Loucy (cell line): ENCODE results near the gene ZNF69.
A peak's percentile ranks its signal among the peaks of the same experiment; 100 is the strongest.
"Not testable (repeated sequence)": the region's sequence is repeated elsewhere in the genome, so short reads cannot be mapped to it uniquely, and the experiment has no call there.

Experiments used
- H2AFZ ChIP-seq: fragments of 200-600 bp; sonication (generic); 2 replicates; pipeline ENCODE4 v1.6.0; 2016; ENCODE audit warnings: antibody characterized with exemption, mild to moderate bottlenecking, low read length, moderate library complexity
- H3F3A ChIP-seq: fragments of 200-600 bp; 2 replicates; pipeline ENCODE4 v1.6.0; 2016; ENCODE audit warnings: antibody characterized with exemption, low read depth, mild to moderate bottlenecking
- H3K27me3 ChIP-seq: fragments of 200-600 bp; sonication (generic); 2 replicates; pipeline ENCODE4 v1.6.1; 2014; ENCODE audit warnings: low read length, mild to moderate bottlenecking; ENCODE audit not compliant: insufficient read depth, poor library complexity, severe bottlenecking
- H3K36me3 ChIP-seq: fragments of 200-600 bp; sonication (generic); 2 replicates; pipeline ENCODE4 v1.6.1; 2016; ENCODE audit warnings: low read length; ENCODE audit not compliant: insufficient read depth
- H3K4me1 ChIP-seq: fragments of 200-600 bp; sonication (generic); 2 replicates; pipeline ENCODE4 v1.5.1; 2014; ENCODE audit warnings: low read length, mild to moderate bottlenecking; ENCODE audit not compliant: insufficient read depth, poor library complexity, severe bottlenecking
- H3K4me2 ChIP-seq: fragments of 200-600 bp; sonication (generic); 2 replicates; pipeline ENCODE4 v1.6.0; 2014; ENCODE audit warnings: antibody characterized with exemption, low read length, low read depth, mild to moderate bottlenecking; ENCODE audit not compliant: poor library complexity, severe bottlenecking
- H3K4me3 ChIP-seq: fragments of 200-600 bp; sonication (generic); 2 replicates; pipeline ENCODE4 v1.5.1; 2014; ENCODE audit warnings: low read length, mild to moderate bottlenecking, mixed read lengths; ENCODE audit not compliant: poor library complexity, severe bottlenecking
- H3K79me2 ChIP-seq: fragments of 200-600 bp; sonication (generic); 2 replicates; pipeline ENCODE4 v1.6.1; 2014; ENCODE audit warnings: low read length; ENCODE audit not compliant: insufficient read depth
- H3K9ac ChIP-seq: fragments of 200-600 bp; sonication (generic); 2 replicates; pipeline ENCODE4 v1.6.0; 2014; ENCODE audit warnings: mild to moderate bottlenecking, low read depth, low read length, moderate library complexity; ENCODE audit not compliant: poor library complexity, severe bottlenecking
- H3K9me2 ChIP-seq: fragments of 200-600 bp; sonication (generic); replicated peaks from 2 replicates; pipeline ENCODE4 v1.6.1; 2016; ENCODE audit warnings: low read depth, low read length, mixed read lengths
- H3K9me3 ChIP-seq: fragments of 200-600 bp; sonication (generic); 2 replicates; pipeline ENCODE4 v1.6.1; 2014; ENCODE audit warnings: mild to moderate bottlenecking, antibody characterized with exemption, low read length, low read depth; ENCODE audit not compliant: insufficient read depth
- H4K20me1 ChIP-seq: fragments of 200-600 bp; sonication (generic); 2 replicates; pipeline ENCODE4 v1.6.0; 2014; ENCODE audit warnings: antibody characterized with exemption, low read length, mild to moderate bottlenecking; ENCODE audit not compliant: insufficient read depth, poor library complexity, severe bottlenecking
- EZH2phosphoT487 ChIP-seq: fragments of 200-600 bp; IDR thresholded peaks from 2 replicates; pipeline ENCODE4 v1.6.1; 2018; ENCODE audit warnings: antibody characterized with exemption, mild to moderate bottlenecking, moderate library complexity, borderline replicate concordance
- TF ChIP-seq, protein P1 (sequence below): fragments of 200-600 bp; sonication (generic); conservative IDR thresholded peaks from 2 replicates; pipeline ENCODE4 v1.5.1; 2014; ENCODE audit warnings: mild to moderate bottlenecking, antibody characterized with exemption, low read length

ZNF69 gene

DNA sequence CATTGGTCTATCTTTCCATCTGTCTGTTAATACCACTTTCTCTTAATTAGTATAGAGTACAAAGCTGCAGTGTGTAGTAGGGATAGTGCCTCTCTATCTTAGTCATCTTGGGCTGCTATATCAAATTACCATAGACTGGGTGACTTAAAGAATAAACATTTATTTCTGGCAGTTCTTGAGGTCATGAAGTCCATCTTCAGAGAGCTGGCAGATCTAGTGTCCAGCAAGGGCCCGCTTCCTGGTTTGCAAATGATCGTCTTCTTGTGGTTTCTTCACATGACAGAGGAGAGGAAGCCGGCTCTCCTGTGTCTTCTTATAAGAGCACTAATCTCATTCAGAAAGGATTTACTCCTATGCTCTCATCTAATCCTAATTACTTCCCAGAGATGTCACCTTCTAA lies 43.5 kb downstream of the ZNF69 start:
- no peak overlapping the region for H3K4me3 ChIP-seq
- TF ChIP-seq, protein P1, sequence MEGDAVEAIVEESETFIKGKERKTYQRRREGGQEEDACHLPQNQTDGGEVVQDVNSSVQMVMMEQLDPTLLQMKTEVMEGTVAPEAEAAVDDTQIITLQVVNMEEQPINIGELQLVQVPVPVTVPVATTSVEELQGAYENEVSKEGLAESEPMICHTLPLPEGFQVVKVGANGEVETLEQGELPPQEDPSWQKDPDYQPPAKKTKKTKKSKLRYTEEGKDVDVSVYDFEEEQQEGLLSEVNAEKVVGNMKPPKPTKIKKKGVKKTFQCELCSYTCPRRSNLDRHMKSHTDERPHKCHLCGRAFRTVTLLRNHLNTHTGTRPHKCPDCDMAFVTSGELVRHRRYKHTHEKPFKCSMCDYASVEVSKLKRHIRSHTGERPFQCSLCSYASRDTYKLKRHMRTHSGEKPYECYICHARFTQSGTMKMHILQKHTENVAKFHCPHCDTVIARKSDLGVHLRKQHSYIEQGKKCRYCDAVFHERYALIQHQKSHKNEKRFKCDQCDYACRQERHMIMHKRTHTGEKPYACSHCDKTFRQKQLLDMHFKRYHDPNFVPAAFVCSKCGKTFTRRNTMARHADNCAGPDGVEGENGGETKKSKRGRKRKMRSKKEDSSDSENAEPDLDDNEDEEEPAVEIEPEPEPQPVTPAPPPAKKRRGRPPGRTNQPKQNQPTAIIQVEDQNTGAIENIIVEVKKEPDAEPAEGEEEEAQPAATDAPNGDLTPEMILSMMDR = no peak
- no peak for TF ChIP-seq EZH2phosphoT487
- no peaks in the 10 kb centered on the region for H3F3A ChIP-seq
- no peaks in the 10 kb centered on the region for H3K27me3 ChIP-seq
- H3K4me2 ChIP-seq = peak overlapping the region; percentile 30
- H3K36me3 ChIP-seq = no peaks in the 10 kb centered on the region
- H4K20me1 ChIP-seq = peaks cover 3% of the 10 kb centered on the region
- peaks cover 85% of the 10 kb centered on the region for H3K79me2 ChIP-seq
- H2AFZ ChIP-seq = no peak overlapping the region
- H3K9me2 ChIP-seq = no peaks in the 10 kb centered on the region
- H3K9me3 ChIP-seq = peaks cover 7% of the 10 kb centered on the region; the same call in 1 of the 2 replicates
- H3K9ac ChIP-seq = no peak overlapping the region
- peaks cover 17% of the 10 kb centered on the region for H3K4me1 ChIP-seq

DNA sequence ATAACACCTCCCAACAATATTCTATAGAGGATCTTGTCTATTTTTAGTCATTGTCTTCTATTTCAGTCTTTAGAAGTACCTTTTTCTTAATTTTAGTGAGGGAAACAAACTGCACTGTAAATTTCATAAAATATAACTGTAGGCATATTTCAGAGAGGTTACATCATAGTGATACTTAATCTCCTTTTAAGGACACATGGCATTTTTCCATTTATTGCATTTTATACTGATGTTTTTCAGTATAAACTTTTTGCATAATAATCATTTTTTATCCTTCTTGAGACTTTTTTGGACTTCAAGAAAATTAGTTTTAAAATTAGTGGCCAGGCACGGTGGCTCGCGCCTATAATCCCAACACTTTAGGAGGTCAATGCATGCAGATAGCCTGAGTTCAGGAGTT lies 43.9 kb downstream of the ZNF69 start:
- Histone ChIP-seq H3K9ac (no peak overlapping the region), H3F3A (no peaks in the 10 kb centered on the region), H3K79me2 (peaks cover 80% of the 10 kb centered on the region), H3K4me2 (peak overlapping the region; percentile 30), H4K20me1 (peaks cover 3% of the 10 kb centered on the region), H2AFZ (no peak overlapping the region), H3K27me3 (no peaks in the 10 kb centered on the region), H3K4me1 (peaks cover 13% of the 10 kb centered on the region), H3K4me3 (no peak overlapping the region), H3K9me2 (no peaks in the 10 kb centered on the region), H3K36me3 (no peaks in the 10 kb centered on the region), H3K9me3 (peaks cover 7% of the 10 kb centered on the region; the same call in 1 of the 2 replicates)
- TF ChIP-seq, protein P1 = no peak

DNA sequence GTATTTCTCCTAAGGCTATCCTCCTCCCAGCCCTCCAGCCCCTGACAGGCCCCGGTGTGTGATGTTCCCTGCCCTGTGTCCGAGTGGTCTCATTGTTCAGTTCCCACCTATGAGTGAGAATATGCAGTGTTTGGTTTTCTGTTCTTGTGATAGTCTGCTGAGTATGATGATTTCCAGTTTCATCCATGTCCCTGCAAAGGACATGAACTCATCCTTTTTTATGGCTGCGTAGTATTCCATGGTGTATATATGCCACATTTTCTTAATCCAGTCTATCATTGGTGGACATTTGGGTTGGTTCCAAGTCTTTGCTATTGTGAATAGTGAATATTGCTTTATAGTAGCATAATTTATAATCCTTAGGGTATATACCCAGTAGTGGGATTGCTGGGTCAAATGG lies 48.2 kb downstream of the ZNF69 start:
- H3F3A ChIP-seq, H3K4me2 ChIP-seq, H3K4me3 ChIP-seq, H3K9me2 ChIP-seq, H3K4me1 ChIP-seq, H3K27me3 ChIP-seq, H2AFZ ChIP-seq, H3K36me3 ChIP-seq, H3K9ac ChIP-seq, H4K20me1 ChIP-seq: not testable (repeated sequence)
- peaks cover 56% of the 10 kb centered on the region for H3K79me2 ChIP-seq
- peaks cover 11% of the 10 kb centered on the region; the same call in 1 of the 2 replicates for H3K9me3 ChIP-seq

DNA sequence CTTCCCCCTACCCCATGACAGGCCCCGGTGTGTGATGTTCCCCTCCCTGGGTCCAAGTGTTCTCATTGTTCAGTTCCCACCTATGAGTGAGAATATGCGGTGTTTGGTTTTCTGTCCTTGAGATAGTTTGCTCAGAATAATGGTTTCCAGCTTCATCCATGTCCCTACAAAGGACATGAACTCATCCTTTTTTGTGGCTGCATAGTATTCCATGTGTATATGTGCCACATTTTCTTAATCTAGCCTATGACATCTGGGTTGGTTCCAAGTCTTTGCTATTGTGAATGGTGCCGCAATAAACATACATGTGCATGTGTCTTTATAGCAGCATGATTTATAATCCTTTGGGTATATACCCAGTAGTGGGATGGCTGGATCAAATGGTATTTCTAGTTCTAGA lies 50.8 kb downstream of the ZNF69 start:
- not testable (repeated sequence) for H3K4me1 ChIP-seq, H3K9me2 ChIP-seq, H3K27me3 ChIP-seq, H3K4me3 ChIP-seq, H3K9ac ChIP-seq, H3K4me2 ChIP-seq, H2AFZ ChIP-seq, H3F3A ChIP-seq, H4K20me1 ChIP-seq
- Histone ChIP-seq H3K9me3 (peaks cover 27% of the 10 kb centered on the region), H3K79me2 (peaks cover 49% of the 10 kb centered on the region), H3K36me3 (peaks cover 21% of the 10 kb centered on the region; the same call in 1 of the 2 replicates)

DNA sequence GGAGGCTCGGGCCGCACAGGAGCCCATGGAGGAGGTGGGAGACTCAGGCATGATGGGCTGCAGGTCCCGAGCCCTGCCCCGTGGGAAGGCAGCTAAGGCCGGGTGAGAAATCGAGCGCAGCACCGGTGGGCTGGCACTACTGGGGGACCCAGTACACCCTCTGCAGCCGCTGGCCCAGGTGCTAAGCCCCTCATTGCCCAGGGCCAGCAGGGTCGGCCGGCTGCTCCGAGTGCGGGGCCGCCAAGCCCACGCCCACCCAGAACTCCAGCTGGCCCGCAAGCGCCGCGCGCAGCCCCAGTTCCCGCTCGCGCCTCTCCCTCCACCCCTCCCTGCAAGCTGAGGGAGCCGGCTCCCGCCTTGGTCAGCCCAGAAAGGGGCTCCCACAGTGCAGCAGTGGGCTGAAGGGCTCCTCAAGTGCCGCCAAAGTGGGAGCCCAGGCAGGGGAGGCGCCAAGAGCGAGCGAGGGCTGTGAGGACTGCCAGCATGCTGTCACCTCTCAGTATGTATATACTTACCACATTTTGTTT lies 53.8 kb downstream of the ZNF69 start:
- H2AFZ ChIP-seq, H3K9ac ChIP-seq, H3K9me2 ChIP-seq, H4K20me1 ChIP-seq, H3K27me3 ChIP-seq, H3K4me1 ChIP-seq, H3F3A ChIP-seq, H3K4me3 ChIP-seq, H3K4me2 ChIP-seq: not testable (repeated sequence)
- Histone ChIP-seq H3K79me2 (peaks cover 42% of the 10 kb centered on the region; the same call in 1 of the 2 replicates), H3K9me3 (peaks cover 48% of the 10 kb centered on the region), H3K36me3 (peaks cover 38% of the 10 kb centered on the region; the same call in 1 of the 2 replicates)
